ENCODE data around the gene FILIP1L. TPM values are rescaled to one million over a fixed set of nuclear protein-coding genes. Genes with fewer than 3 reads are reported as not detected.

The FILIP1L gene
- total and polyA plus RNA-seq, 12 donors = 5.3 to 33.2 (median 17.4) TPM

GRCh38 chr3:100122321-100122720 lies 8.0 kb upstream of the FILIP1L start:
- Histone ChIP-seq H3K27me3 (no peaks in the 10 kb centered on the region), H3K9me3 (replicated peaks in 1 of 3) (no peaks in the 10 kb centered on the region), H3K4me3 (no peak overlapping the region), H3K36me3 (replicated peaks in 1 of 2) (no peaks in the 10 kb centered on the region), H3K27ac (no peak overlapping the region), H3K4me1 (replicated peaks in 1 of 2) (peaks cover 10 to 24% of the 10 kb centered on the region in 2 donors)
- TF ChIP-seq, protein P1, sequence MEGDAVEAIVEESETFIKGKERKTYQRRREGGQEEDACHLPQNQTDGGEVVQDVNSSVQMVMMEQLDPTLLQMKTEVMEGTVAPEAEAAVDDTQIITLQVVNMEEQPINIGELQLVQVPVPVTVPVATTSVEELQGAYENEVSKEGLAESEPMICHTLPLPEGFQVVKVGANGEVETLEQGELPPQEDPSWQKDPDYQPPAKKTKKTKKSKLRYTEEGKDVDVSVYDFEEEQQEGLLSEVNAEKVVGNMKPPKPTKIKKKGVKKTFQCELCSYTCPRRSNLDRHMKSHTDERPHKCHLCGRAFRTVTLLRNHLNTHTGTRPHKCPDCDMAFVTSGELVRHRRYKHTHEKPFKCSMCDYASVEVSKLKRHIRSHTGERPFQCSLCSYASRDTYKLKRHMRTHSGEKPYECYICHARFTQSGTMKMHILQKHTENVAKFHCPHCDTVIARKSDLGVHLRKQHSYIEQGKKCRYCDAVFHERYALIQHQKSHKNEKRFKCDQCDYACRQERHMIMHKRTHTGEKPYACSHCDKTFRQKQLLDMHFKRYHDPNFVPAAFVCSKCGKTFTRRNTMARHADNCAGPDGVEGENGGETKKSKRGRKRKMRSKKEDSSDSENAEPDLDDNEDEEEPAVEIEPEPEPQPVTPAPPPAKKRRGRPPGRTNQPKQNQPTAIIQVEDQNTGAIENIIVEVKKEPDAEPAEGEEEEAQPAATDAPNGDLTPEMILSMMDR (IDR thresholded peaks at IDR 0.05) = no peak
- TF ChIP-seq POLR2A (IDR thresholded peaks at IDR 0.05) = no peak
- intact Hi-C loops (cut with DNase I) = no loop called here
- no peak for DNase-seq
- WGBS, 4 donors = 94 to 100% (median 98%) methylated on average over 2 of the region's 2 CpGs

DNA sequence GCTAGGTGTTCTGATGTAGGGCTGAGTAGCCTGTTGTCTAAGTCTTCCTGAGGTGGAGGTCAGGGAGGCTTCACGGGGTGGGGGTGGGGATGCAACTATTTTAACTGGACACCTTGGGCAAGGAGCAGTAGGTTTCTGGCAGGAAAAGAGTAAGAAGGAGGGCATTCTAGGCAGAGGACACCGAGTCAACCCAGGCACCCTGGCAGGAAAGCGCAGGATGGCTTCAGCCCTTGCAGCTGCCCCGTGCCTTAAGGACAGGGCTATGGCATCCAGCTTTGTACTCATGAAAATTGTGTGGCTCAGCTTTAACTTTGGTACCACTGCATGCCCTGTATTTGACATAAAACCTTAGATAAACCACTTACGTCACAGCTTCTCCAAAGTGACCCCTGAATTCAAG lies 6.4 kb upstream of the FILIP1L start:
- WGBS, 4 donors = 94 to 98% (median 95%) methylated on average over 5 of the region's 5 CpGs
- H3K36me3 ChIP-seq (replicated peaks in 1 of 2) = no peaks in the 10 kb centered on the region

GRCh38 chr3:100120012-100120411 lies 5.7 kb upstream of the FILIP1L start:
- TF ChIP-seq, protein P1 (IDR thresholded peaks at IDR 0.05) = no peak
- no peak for TF ChIP-seq POLR2A (IDR thresholded peaks at IDR 0.05)
- Histone ChIP-seq H3K9me3 (replicated peaks in 1 of 3) (no peaks in the 10 kb centered on the region), H3K4me3 (no peak overlapping the region), H3K4me1 (replicated peaks in 1 of 2) (peaks cover 10 to 21% of the 10 kb centered on the region in 2 donors), H3K36me3 (replicated peaks in 1 of 2) (no peaks in the 10 kb centered on the region), H3K27me3 (no peaks in the 10 kb centered on the region), H3K27ac (no peak overlapping the region)
- DNase-seq = no peak
- WGBS, 4 donors = 15 to 44% (median 38%) methylated on average over 1 of the region's 1 CpG
- intact Hi-C loops (cut with DNase I) = no loop called here

More for the DNA sequence above, 6.4 kb upstream of the FILIP1L start:
- no peak for DNase-seq
- TF ChIP-seq POLR2A (IDR thresholded peaks at IDR 0.05) = no peak
- TF ChIP-seq, protein P1 (IDR thresholded peaks at IDR 0.05) = no peak
- Histone ChIP-seq H3K4me3 (no peak overlapping the region), H3K9me3 (replicated peaks in 1 of 3) (no peaks in the 10 kb centered on the region), H3K27ac (no peak overlapping the region), H3K4me1 (replicated peaks in 1 of 2) (peaks cover 10 to 26% of the 10 kb centered on the region in 2 donors), H3K27me3 (no peaks in the 10 kb centered on the region)
- intact Hi-C loops (cut with DNase I) = no loop called here

DNA sequence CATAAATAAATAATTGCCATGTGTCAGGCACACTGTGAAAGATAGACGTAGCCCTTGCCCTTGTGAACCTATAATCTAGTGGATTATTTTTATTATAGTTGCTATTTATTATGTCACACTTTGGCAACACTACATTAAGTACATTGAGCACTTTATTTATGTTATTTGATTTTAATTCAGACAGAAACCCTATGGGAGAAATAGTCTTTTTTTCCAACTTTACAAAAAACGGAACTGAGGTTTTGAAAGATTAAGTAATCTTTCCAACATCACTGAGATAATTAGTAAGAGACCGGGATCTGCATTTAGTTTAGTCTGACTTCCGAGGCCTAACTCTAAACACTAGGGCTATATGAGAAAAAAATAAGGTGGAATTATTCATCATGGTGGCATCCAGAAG lies 2.8 kb upstream of the FILIP1L start:
- 92 to 94% (median 93%) methylated on average over 4 of the region's 4 CpGs for WGBS, 4 donors
- DNase-seq = no peak
- Histone ChIP-seq H3K27me3 (no peaks in the 10 kb centered on the region), H3K27ac (no peak overlapping the region), H3K36me3 (replicated peaks in 1 of 2) (no peaks in the 10 kb centered on the region), H3K4me1 (replicated peaks in 1 of 2) (peaks cover 0 to 4% of the 10 kb centered on the region in 2 donors), H3K9me3 (replicated peaks in 1 of 3) (no peaks in the 10 kb centered on the region), H3K4me3 (no peak overlapping the region)
- TF ChIP-seq POLR2A (IDR thresholded peaks at IDR 0.05) = no peak
- TF ChIP-seq, protein P1 (IDR thresholded peaks at IDR 0.05) = no peak
- intact Hi-C loops (cut with DNase I) = no loop called here

All from adrenal gland (tissue), 12 donors.